T-helper 2 cell treated with Interferon-gamma antibody and Interleukin-4, amounts not matched to agents 5 μg/mL and 100 μg/mL, for 36 hours (primary cell): Measurements from ENCODE around the gene ARID1B.

Experiments
- DNase-seq: peaks from one replicate; pipeline ENCODE4 v3.0.0; 2021; ENCODE audit warnings: low spot score
- H3K27ac Mint-ChIP-seq: one replicate; pipeline ENCODE4 v1.8.0; 2021; ENCODE audit warnings: mild to moderate bottlenecking, mixed read lengths
- H3K27me3 Mint-ChIP-seq: one replicate; pipeline ENCODE4 v1.8.0; 2021; ENCODE audit warnings: low read depth, mixed read lengths
- H3K36me3 Mint-ChIP-seq: one replicate; pipeline ENCODE4 v1.8.0; 2021; ENCODE audit warnings: low read depth, mixed read lengths
- H3K4me1 Mint-ChIP-seq: one replicate; pipeline ENCODE4 v1.8.0; 2021; ENCODE audit warnings: low read depth, mixed read lengths
- H3K4me3 Mint-ChIP-seq: one replicate; pipeline ENCODE4 v1.8.0; 2022; ENCODE audit warnings: mild to moderate bottlenecking, moderate library complexity, mixed read lengths
- H3K9me3 Mint-ChIP-seq: one replicate; pipeline ENCODE4 v1.8.0; 2021; ENCODE audit warnings: mixed read lengths

The ARID1B gene

DNA sequence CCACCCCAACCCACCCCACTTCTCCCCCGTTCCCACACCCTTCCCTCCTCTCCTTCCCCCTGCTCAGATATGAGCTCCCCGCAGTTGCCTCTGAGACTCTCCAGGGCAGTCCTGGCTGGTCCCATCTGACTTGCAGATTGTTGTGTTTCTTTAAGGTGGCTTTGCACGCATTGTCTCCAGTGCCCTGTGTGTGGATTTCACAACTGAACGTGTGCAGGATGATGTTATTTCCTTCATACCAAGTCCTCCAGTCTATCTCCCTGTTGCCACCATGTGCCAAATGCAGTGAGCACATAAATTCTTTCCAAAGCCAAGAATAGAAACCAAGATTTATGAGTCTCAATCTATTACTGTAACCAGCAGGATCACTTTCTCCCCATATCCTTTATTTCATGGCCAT lies 467.0 kb downstream of the ARID1B start:
- H3K27me3 Mint-ChIP-seq, result peaks cover 28% of the 10 kb centered on the region
- no peak overlapping the region for H3K4me3 Mint-ChIP-seq
- DNase-seq, result no peak
- H3K27ac Mint-ChIP-seq, result no peak overlapping the region
- peaks cover 9% of the 10 kb centered on the region for H3K9me3 Mint-ChIP-seq
- H3K36me3 Mint-ChIP-seq, result no peaks in the 10 kb centered on the region
- peaks cover 1% of the 10 kb centered on the region for H3K4me1 Mint-ChIP-seq

- no peak for DNase-seq
- Mint-ChIP-seq H3K27ac (no peak overlapping the region), H3K4me1 (peaks cover 1% of the 10 kb centered on the region), H3K36me3 (no peaks in the 10 kb centered on the region), H3K9me3 (peaks cover 9% of the 10 kb centered on the region), H3K27me3 (peaks cover 28% of the 10 kb centered on the region), H3K4me3 (no peak overlapping the region)
Observed at GRCh38 chr6:157244780-157245179, 467.6 kb downstream of the ARID1B start.

DNA sequence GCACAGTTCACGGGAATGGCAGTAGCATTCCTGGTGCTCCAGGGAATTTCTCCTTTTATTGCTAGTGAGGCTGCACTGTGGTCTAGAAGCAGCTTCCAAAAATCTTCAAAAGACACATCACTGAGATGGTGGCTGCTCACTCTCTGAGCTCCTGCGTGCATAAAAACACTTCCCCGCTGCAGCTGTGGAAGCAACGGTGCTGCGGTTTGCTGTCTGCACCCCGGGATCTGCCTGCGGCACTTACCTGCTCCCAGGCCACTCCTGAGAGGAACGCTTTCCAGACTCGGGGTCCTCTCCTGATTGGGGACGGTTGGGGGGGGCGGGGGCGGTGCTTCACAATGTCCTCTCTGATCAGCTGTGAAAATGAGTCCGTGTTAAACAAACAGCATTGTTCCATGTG lies 468.3 kb downstream of the ARID1B start:
- Mint-ChIP-seq H3K27ac (no peak overlapping the region), H3K4me1 (no peaks in the 10 kb centered on the region), H3K9me3 (peaks cover 9% of the 10 kb centered on the region), H3K27me3 (peaks cover 34% of the 10 kb centered on the region), H3K36me3 (no peaks in the 10 kb centered on the region), H3K4me3 (no peak overlapping the region)
- DNase-seq, result no peak

DNA sequence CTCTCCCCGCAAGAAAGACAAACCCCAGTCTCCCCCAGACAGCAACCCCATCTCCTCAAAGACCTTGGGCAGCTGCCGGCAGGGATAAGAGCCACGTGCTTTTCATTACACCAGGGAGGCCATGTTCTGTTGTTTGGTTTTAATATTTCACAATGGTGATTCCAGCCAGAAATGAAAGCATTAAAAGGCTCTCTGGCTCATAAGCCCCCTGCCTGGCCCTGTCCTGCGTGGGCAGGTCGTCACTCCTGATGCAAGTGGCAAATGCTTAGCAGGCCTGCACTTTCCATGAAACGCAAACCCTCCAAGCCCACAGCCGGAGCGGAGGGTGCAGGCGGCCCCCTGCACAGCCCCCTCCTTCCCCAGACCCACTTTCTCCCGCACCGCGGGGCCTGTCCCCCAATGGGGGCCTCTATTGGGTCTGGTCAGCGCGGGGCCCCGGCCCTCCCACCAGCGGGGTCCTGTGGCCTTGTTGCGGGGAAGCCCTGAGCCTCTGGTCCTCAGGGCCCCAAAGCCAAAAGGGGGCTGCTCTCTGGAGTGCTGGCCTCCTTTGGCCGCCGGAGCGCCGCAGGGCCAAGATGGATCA lies 469.0 kb downstream of the ARID1B start:
- Mint-ChIP-seq H3K27me3 (peaks cover 39% of the 10 kb centered on the region), H3K36me3 (no peaks in the 10 kb centered on the region), H3K27ac (no peak overlapping the region), H3K4me1 (no peaks in the 10 kb centered on the region), H3K4me3 (no peak overlapping the region), H3K9me3 (peaks cover 9% of the 10 kb centered on the region)
- DNase-seq, result no peak

DNA sequence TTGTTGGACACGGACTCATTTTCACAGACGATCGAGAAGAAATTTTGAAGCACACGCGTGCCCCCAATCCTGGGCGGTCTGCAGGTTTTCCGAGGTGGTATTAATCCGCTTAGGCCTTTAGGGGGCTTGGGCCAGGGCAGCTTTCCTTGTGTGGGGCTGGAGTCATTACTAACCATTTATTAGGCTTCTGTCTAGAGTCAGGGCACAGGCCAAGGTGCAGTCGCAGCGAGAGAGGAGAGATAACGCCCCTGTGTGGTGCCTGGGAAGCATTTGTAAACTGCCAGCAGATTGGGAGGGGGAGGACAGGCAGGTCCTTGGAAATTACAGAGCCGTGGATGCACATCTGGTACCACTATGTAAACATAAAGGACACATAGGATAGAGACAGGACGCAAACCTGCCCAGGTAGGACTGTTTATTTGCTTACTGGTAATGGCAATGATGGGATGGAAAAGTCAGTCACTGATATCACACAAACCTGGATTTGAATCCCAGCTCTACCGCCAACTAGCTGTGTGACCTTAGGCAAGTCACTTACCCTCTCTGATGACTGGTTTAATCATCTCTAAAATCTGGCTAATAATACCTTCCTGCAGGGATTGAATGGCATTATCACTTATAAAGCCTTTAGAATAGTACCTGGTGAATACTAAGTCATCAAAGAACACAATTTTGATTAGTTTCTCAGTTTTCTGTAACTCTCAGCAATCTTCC lies 469.8 kb downstream of the ARID1B start:
- Mint-ChIP-seq H3K4me1 (no peaks in the 10 kb centered on the region), H3K4me3 (no peak overlapping the region), H3K36me3 (no peaks in the 10 kb centered on the region), H3K9me3 (peaks cover 9% of the 10 kb centered on the region), H3K27ac (no peak overlapping the region), H3K27me3 (peaks cover 43% of the 10 kb centered on the region)
- no peak for DNase-seq

GRCh38 chr6:157248264-157248663 lies 471.1 kb downstream of the ARID1B start:
- peaks cover 47% of the 10 kb centered on the region for H3K27me3 Mint-ChIP-seq
- no peak overlapping the region for H3K27ac Mint-ChIP-seq
- no peaks in the 10 kb centered on the region for H3K36me3 Mint-ChIP-seq
- DNase-seq, result no peak
- H3K4me1 Mint-ChIP-seq, result no peaks in the 10 kb centered on the region
- peaks cover 9% of the 10 kb centered on the region for H3K9me3 Mint-ChIP-seq
- no peak overlapping the region for H3K4me3 Mint-ChIP-seq

- no peak for DNase-seq
- no peak overlapping the region for H3K4me3 Mint-ChIP-seq
- no peaks in the 10 kb centered on the region for H3K4me1 Mint-ChIP-seq
- peaks cover 41% of the 10 kb centered on the region for H3K27me3 Mint-ChIP-seq
- no peak overlapping the region for H3K27ac Mint-ChIP-seq
- H3K36me3 Mint-ChIP-seq, result no peaks in the 10 kb centered on the region
- peaks cover 9% of the 10 kb centered on the region for H3K9me3 Mint-ChIP-seq
Observed at GRCh38 chr6:157249826-157250225, 472.6 kb downstream of the ARID1B start.

DNA sequence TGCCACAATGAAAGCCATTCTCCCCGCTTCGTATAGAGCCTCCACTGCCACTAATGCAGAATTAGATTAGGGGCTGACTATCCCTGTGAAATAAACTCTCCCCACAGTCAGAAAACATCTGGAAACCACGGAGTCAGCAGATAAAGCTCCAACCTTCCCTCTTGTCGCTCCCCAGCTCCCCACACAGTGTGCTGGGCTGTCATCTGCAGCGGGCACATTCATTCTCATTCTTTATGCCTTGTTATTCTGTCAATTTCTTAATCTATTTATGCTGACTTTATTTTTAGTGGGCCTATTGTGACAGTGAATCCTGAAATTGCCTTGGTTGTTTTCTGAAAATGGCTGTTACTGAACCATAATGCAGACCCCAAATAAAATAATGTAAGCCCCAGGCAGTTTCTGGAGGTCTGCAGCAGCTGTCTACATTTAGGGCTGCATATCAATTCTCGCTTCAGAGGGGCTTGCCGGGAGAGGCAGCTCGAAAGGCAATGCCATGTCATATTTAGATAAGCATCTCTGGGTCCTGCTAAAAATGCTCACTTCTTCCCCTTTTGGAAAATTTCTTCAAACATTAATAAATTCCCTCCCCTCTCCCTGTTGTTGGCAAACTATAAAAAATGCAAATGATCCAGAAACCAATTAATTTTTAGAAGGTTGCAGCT lies 474.5 kb downstream of the ARID1B start:
- no peaks in the 10 kb centered on the region for H3K4me1 Mint-ChIP-seq
- H3K9me3 Mint-ChIP-seq, result peaks cover 9% of the 10 kb centered on the region
- H3K27ac Mint-ChIP-seq, result no peak overlapping the region
- H3K4me3 Mint-ChIP-seq, result no peak overlapping the region
- no peaks in the 10 kb centered on the region for H3K36me3 Mint-ChIP-seq
- peaks cover 47% of the 10 kb centered on the region for H3K27me3 Mint-ChIP-seq
- DNase-seq, result no peak

DNA sequence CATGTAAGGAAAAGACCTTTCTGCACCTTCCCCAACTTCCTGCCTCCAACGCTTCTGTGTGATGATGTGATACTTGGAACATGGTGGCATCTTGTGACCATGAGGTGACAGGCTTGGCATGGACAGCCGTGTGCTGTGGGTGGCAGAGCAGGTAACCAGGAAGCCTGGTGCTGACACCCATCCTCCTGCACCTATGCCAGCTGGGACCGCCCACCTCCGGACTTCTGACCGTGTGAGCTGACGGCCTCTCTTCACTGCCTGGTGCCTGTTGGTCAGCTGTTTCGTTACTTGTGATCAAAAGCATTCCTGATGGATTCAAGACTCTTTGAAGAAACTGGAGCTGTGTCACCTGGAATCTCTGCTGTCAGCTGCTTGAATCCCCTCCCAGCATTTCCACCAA lies 475.8 kb downstream of the ARID1B start:
- Mint-ChIP-seq H3K27me3 (peaks cover 45% of the 10 kb centered on the region), H3K4me3 (no peak overlapping the region), H3K4me1 (no peaks in the 10 kb centered on the region), H3K9me3 (peaks cover 8% of the 10 kb centered on the region), H3K36me3 (no peaks in the 10 kb centered on the region), H3K27ac (no peak overlapping the region)
- DNase-seq, result no peak

GRCh38 chr6:157253699-157254098 lies 476.5 kb downstream of the ARID1B start:
- no peak overlapping the region for H3K4me3 Mint-ChIP-seq
- H3K27me3 Mint-ChIP-seq, result peaks cover 39% of the 10 kb centered on the region
- H3K4me1 Mint-ChIP-seq, result no peaks in the 10 kb centered on the region

GRCh38 chr6:157254538-157254937 lies 477.4 kb downstream of the ARID1B start:
- Mint-ChIP-seq H3K9me3 (no peaks in the 10 kb centered on the region), H3K36me3 (no peaks in the 10 kb centered on the region), H3K27ac (no peak overlapping the region), H3K27me3 (peaks cover 31% of the 10 kb centered on the region), H3K4me3 (no peak overlapping the region), H3K4me1 (no peaks in the 10 kb centered on the region)
- no peak for DNase-seq

More at GRCh38 chr6:157253699-157254098, 476.5 kb downstream of the ARID1B start:
- Mint-ChIP-seq H3K9me3 (peaks cover 1% of the 10 kb centered on the region), H3K36me3 (no peaks in the 10 kb centered on the region), H3K27ac (no peak overlapping the region)
- DNase-seq, result no peak

DNA sequence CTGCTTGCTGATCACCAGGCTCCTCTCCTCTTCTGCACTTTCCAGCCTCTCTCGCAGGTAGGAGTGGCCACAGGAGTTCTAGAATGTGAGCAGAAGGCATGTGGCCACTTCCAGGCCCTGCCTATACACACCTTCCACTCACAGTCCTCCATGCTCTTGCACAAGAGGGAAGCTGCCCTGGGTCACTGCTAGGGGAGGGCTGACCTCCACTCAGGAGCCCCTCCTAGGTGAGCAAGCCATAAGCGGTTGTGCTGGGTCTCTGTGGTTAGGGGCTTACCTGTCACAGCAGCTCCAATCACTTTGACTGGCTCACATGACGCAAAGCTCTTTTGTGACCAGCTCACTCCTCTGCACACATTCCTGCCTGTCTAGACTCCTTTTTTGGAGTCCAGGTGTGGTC lies 477.9 kb downstream of the ARID1B start:
- Mint-ChIP-seq H3K9me3 (no peaks in the 10 kb centered on the region), H3K27me3 (peaks cover 26% of the 10 kb centered on the region), H3K4me1 (no peaks in the 10 kb centered on the region), H3K36me3 (no peaks in the 10 kb centered on the region), H3K27ac (no peak overlapping the region), H3K4me3 (no peak overlapping the region)
- no peak for DNase-seq

- H3K36me3 Mint-ChIP-seq, result no peaks in the 10 kb centered on the region
- H3K4me3 Mint-ChIP-seq, result no peak overlapping the region
- DNase-seq, result no peak
- no peaks in the 10 kb centered on the region for H3K9me3 Mint-ChIP-seq
- H3K27me3 Mint-ChIP-seq, result peaks cover 11% of the 10 kb centered on the region
- H3K4me1 Mint-ChIP-seq, result no peaks in the 10 kb centered on the region
- H3K27ac Mint-ChIP-seq, result no peak overlapping the region
Observed at GRCh38 chr6:157258878-157259277, 481.7 kb downstream of the ARID1B start.

DNA sequence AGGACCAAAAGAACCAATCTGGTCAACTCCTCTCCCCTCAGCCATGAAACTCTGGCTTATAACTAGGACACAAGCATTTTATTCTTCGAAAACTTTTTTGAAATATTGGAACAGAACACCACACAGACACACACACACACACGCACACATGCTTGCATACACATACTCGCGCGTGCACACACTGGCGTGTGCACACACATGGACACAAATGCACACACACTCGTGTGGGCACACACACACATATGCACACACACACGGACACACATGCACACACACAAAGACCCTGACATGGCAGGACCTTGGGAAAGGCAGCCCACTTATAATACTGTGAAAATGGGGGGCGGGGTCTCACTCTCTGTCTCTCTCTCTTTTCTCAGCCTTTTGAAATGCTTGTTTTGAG lies 482.3 kb downstream of the ARID1B start:
- Mint-ChIP-seq H3K27me3 (peaks cover 8% of the 10 kb centered on the region), H3K4me1 (no peaks in the 10 kb centered on the region), H3K9me3 (no peaks in the 10 kb centered on the region), H3K36me3 (no peaks in the 10 kb centered on the region), H3K4me3 (no peak overlapping the region), H3K27ac (no peak overlapping the region)
- DNase-seq, result no peak
